Posterior vena cava (tissue), 2 donors: ENCODE data around the gene TTC39B. TPM values are rescaled to one million over a fixed set of nuclear protein-coding genes. Genes with fewer than 3 reads are reported as not detected.

ENCODE experiments used
- DNase-seq: peaks from one replicate; pipeline ENCODE4 v3.0.0-alpha.2; 2020; ENCODE audit warnings: low spot score
- intact Hi-C, 2 donors: fragments of 100-400 bp; cut with DNase I; formaldehyde crosslinking; loops; one replicate each; pipeline versions ENCODE4 v1.14.1 to v1.14.2; 2022 to 2023
- total RNA-seq, 2 donors: library from RNA; stranded (reverse); fragmentation: NEBNext Ultra II Directional; extraction: Animal tissue kit (Norgen Biotek cat#: 25700); gene quantifications; one replicate each; pipeline ENCODE4 v1.2.1, GENCODE V29; 2021
- donor health status: DM: yes; HTN: yes; CAD: no.
- donor health status: DM: yes; HTN: yes; CAD: no.

Gene TTC39B
- total RNA-seq, 2 donors from 2014 or later = 19.7 to 30.1 TPM

- intact Hi-C loops = no loop called here
Measured at GRCh38 chr9:15153961-15154360, 153.1 kb downstream of the TTC39B start.

GRCh38 chr9:15150939-15151338 is 156.1 kb downstream of the TTC39B start:
- DNase-seq = no peak
- intact Hi-C loops = no loop called here

More at GRCh38 chr9:15153961-15154360, 153.1 kb downstream of the TTC39B start:
- DNase-seq = no peak

- no peak for DNase-seq
- intact Hi-C loops = no loop called here
Measured at GRCh38 chr9:15149450-15149849, 157.6 kb downstream of the TTC39B start.

GRCh38 chr9:15146268-15146700 is 160.7 kb downstream of the TTC39B start:
- intact Hi-C loops = no loop called here

GRCh38 chr9:15144622-15145061 is 162.4 kb downstream of the TTC39B start:
- DNase-seq = no peak
- intact Hi-C loops = no loop called here

More at GRCh38 chr9:15146268-15146700, 160.7 kb downstream of the TTC39B start:
- no peak for DNase-seq

- intact Hi-C loops = no loop called here
- DNase-seq = no peak
Measured at GRCh38 chr9:15142878-15143534, 164.0 kb downstream of the TTC39B start.

- intact Hi-C loops = no loop called here
- DNase-seq = no peak
Measured at GRCh38 chr9:15140051-15140450, 167.0 kb downstream of the TTC39B start.

GRCh38 chr9:15139469-15139868 is 167.5 kb downstream of the TTC39B start:
- DNase-seq = no peak
- intact Hi-C loops = no loop called here

GRCh38 chr9:15138357-15138686 is 168.7 kb downstream of the TTC39B start:
- DNase-seq = no peak
- intact Hi-C loops = no loop called here

- DNase-seq = no peak
- intact Hi-C loops = no loop called here
Measured at GRCh38 chr9:15137658-15138356, 169.2 kb downstream of the TTC39B start.

GRCh38 chr9:15137089-15137488 is 169.9 kb downstream of the TTC39B start:
- intact Hi-C loops = no loop called here
- no peak for DNase-seq

GRCh38 chr9:15136646-15137045 is 170.4 kb downstream of the TTC39B start:
- no peak for DNase-seq
- intact Hi-C loops = no loop called here

GRCh38 chr9:15135164-15135792 is 171.7 kb downstream of the TTC39B start:
- DNase-seq = no peak
- intact Hi-C loops = no loop called here

- no peak for DNase-seq
- intact Hi-C loops = no loop called here
Measured at GRCh38 chr9:15133488-15133887, 173.5 kb downstream of the TTC39B start.

- intact Hi-C loops = no loop called here
- DNase-seq = no peak
Measured at GRCh38 chr9:15132091-15132490, 174.9 kb downstream of the TTC39B start.

- intact Hi-C loops = no loop called here
- no peak for DNase-seq
Measured at GRCh38 chr9:15131094-15131493, 175.9 kb downstream of the TTC39B start.

- DNase-seq = no peak
- intact Hi-C loops = no loop called here
Measured at GRCh38 chr9:15127831-15128230, 179.2 kb downstream of the TTC39B start.

GRCh38 chr9:15121630-15122029 is 185.4 kb downstream of the TTC39B start:
- no peak for DNase-seq
- intact Hi-C loops = no loop called here

- intact Hi-C loops = no loop called here
- no peak for DNase-seq
Measured at GRCh38 chr9:15116130-15116580, 190.9 kb downstream of the TTC39B start.

GRCh38 chr9:15115702-15116101 is 191.3 kb downstream of the TTC39B start:
- intact Hi-C loops = no loop called here
- DNase-seq = no peak

GRCh38 chr9:15115041-15115440 is 192.0 kb downstream of the TTC39B start:
- no peak for DNase-seq
- intact Hi-C loops = no loop called here
